Chondrocyte (in vitro differentiated cells): ENCODE results near the gene SRSF1. TPM values are rescaled to one million over a fixed set of nuclear protein-coding genes. Genes with fewer than 3 reads are reported as not detected.
"Not testable (repeated sequence)": the region's sequence is repeated elsewhere in the genome, so short reads cannot be mapped to it uniquely, and the experiment has no call there.

Source experiments
- DNase-seq: peaks from one replicate; pipeline ENCODE4 v3.0.0; 2021; ENCODE audit warnings: mixed read lengths, low spot score
- H3K27ac Mint-ChIP-seq: one replicate; pipeline ENCODE4 v1.8.0; 2021; ENCODE audit warnings: mild to moderate bottlenecking, moderate library complexity, mixed read lengths; ENCODE audit not compliant: unreplicated experiment
- H3K27me3 Mint-ChIP-seq: 2 replicates; pipeline ENCODE4 v1.8.0; 2021; ENCODE audit warnings: low read depth, mixed read lengths
- H3K36me3 Mint-ChIP-seq: 2 replicates; pipeline ENCODE4 v1.8.0; 2021; ENCODE audit warnings: low read depth, mixed read lengths
- H3K4me1 Mint-ChIP-seq: 2 replicates; pipeline ENCODE4 v1.8.0; 2021; ENCODE audit warnings: low read depth, mild to moderate bottlenecking, mixed read lengths
- H3K4me3 Mint-ChIP-seq: one replicate; pipeline ENCODE4 v1.8.0; 2021; ENCODE audit warnings: mild to moderate bottlenecking, moderate library complexity, mixed read lengths; ENCODE audit not compliant: unreplicated experiment
- H3K9me3 Mint-ChIP-seq: 2 replicates; pipeline ENCODE4 v1.8.0; 2021; ENCODE audit warnings: low read depth, mixed read lengths
- total RNA-seq: library from RNA; stranded (reverse); gene quantifications from 3 replicates; pipeline ENCODE4 v1.2.1, GENCODE V29; 2021
- TF ChIP-seq, protein P1 (sequence below): fragments of 200-600 bp; sonication (generic); IDR thresholded peaks from 2 replicates; pipeline ENCODE4 v1.5.0; 2021; ENCODE audit warnings: antibody characterized with exemption, mild to moderate bottlenecking, moderate library complexity

The SRSF1 gene
- total RNA-seq, 1 donor from 2014 or later, result 115 TPM

DNA sequence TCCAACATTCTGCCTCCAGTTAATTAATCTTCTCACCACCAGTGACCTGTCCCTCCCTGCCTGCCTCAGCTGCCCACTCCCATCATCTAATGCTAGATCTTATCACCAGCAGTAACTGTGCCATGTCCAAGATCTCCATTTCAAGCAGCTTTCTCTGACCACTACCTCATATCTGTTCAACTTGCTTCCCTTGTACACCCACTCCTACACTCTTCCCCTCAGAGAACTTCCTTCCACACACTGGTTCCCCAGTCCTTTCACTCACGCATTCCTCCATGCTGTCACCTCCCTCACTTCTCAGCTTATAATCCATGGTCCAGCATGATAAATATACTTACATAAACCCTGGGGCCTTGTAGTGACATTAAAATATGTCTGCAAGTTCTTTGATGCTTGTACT, 44.4 kb upstream of the SRSF1 start:
- H3K36me3 Mint-ChIP-seq, result no peaks in the 10 kb centered on the region
- TF ChIP-seq, protein P1, sequence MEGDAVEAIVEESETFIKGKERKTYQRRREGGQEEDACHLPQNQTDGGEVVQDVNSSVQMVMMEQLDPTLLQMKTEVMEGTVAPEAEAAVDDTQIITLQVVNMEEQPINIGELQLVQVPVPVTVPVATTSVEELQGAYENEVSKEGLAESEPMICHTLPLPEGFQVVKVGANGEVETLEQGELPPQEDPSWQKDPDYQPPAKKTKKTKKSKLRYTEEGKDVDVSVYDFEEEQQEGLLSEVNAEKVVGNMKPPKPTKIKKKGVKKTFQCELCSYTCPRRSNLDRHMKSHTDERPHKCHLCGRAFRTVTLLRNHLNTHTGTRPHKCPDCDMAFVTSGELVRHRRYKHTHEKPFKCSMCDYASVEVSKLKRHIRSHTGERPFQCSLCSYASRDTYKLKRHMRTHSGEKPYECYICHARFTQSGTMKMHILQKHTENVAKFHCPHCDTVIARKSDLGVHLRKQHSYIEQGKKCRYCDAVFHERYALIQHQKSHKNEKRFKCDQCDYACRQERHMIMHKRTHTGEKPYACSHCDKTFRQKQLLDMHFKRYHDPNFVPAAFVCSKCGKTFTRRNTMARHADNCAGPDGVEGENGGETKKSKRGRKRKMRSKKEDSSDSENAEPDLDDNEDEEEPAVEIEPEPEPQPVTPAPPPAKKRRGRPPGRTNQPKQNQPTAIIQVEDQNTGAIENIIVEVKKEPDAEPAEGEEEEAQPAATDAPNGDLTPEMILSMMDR, result no peak
- H3K27me3 Mint-ChIP-seq, result peaks cover 16% of the 10 kb centered on the region
- no peaks in the 10 kb centered on the region for H3K9me3 Mint-ChIP-seq
- H3K4me3 Mint-ChIP-seq, result no peak overlapping the region
- no peaks in the 10 kb centered on the region for H3K4me1 Mint-ChIP-seq
- no peak for DNase-seq
- H3K27ac Mint-ChIP-seq, result no peak overlapping the region

DNA sequence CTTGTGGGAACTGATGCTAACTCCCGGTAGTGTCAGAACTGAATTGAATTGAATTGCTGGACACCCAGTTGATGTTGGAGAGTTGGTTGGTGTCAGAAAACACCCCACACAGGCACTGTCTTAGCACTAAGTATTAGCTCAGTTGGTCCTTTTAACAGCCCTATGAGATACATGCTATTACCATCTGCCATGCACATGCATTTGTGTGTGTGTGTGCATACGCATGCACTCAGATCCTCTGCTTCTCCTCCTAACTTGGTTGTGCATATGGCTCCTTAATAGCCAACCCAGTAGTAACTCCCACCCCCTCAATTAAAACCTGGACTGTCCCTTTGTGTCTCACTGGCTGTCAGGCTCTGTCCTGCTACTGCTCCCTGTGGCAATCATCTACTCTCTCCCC, 43.9 kb upstream of the SRSF1 start:
- Mint-ChIP-seq H3K9me3 (no peaks in the 10 kb centered on the region), H3K4me3 (no peak overlapping the region), H3K4me1 (no peaks in the 10 kb centered on the region), H3K27ac (no peak overlapping the region), H3K27me3 (peaks cover 19% of the 10 kb centered on the region), H3K36me3 (no peaks in the 10 kb centered on the region)
- DNase-seq, result no peak
- TF ChIP-seq, protein P1, result no peak

DNA sequence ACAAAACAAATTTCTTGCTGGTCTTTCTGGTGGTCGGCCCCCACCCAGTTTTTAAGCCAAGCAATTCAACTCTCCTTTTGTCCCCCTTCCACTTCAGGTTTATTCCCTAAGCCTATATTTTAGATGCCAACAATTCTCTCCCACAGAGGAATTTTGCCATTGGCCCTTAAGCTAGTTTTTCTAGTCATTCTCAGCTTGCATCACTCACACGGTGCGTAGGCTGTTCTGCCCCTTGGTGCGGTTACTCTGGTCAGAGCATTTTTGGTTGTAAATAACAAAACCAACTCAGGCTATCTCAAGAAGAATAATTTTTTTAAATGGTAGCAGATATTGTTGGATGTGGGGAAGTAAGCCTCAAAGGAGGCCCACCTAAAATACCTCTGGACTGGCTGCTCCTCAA, 42.5 kb upstream of the SRSF1 start:
- H3K4me1 Mint-ChIP-seq, result no peaks in the 10 kb centered on the region
- peaks cover 18% of the 10 kb centered on the region for H3K27me3 Mint-ChIP-seq
- H3K4me3 Mint-ChIP-seq, result no peak overlapping the region
- TF ChIP-seq, protein P1, result no peak
- DNase-seq, result no peak
- H3K9me3 Mint-ChIP-seq, result no peaks in the 10 kb centered on the region
- H3K36me3 Mint-ChIP-seq, result no peaks in the 10 kb centered on the region
- no peak overlapping the region for H3K27ac Mint-ChIP-seq

DNA sequence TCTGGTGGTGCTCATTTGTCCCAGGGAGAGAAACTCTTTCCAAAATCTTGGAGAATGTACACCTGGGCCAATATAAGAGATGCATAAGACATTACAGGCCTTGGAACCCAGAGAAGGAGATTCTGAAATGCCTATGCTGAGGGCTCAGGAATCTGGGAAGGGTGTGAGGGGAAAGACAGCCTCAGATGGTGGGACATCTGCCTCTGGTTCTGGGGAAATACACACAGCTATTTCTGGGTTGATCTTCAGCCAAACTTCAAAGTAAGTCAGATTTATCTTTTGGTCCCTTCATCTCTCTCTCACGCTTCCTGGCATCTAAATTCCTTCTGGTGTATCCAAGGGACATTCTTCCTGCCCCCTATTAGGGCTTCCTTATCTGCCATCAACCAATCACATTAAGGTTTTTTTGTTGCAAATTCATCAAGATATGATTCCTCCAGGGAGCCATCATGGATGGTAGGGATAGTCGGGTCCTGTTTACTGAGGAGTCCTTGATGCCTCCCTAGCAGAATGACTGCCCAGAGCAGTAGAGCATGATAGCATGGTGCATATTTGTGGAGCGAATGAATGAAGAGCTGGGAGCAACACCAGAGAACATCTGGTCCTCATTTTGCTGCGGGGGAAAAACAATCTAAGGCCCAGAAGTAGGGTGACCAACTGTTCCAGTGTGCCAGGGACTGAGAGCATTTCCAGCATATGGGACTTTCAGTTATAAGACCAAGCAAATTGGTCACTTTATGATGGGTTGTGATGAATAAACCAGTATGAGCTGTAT, 40.5 kb upstream of the SRSF1 start:
- DNase-seq, result no peak
- H3K27ac Mint-ChIP-seq, result no peak overlapping the region
- H3K27me3 Mint-ChIP-seq, result peaks cover 19% of the 10 kb centered on the region
- H3K36me3 Mint-ChIP-seq, result no peaks in the 10 kb centered on the region
- no peaks in the 10 kb centered on the region for H3K9me3 Mint-ChIP-seq
- H3K4me1 Mint-ChIP-seq, result no peaks in the 10 kb centered on the region
- TF ChIP-seq, protein P1, result no peak
- no peak overlapping the region for H3K4me3 Mint-ChIP-seq

DNA sequence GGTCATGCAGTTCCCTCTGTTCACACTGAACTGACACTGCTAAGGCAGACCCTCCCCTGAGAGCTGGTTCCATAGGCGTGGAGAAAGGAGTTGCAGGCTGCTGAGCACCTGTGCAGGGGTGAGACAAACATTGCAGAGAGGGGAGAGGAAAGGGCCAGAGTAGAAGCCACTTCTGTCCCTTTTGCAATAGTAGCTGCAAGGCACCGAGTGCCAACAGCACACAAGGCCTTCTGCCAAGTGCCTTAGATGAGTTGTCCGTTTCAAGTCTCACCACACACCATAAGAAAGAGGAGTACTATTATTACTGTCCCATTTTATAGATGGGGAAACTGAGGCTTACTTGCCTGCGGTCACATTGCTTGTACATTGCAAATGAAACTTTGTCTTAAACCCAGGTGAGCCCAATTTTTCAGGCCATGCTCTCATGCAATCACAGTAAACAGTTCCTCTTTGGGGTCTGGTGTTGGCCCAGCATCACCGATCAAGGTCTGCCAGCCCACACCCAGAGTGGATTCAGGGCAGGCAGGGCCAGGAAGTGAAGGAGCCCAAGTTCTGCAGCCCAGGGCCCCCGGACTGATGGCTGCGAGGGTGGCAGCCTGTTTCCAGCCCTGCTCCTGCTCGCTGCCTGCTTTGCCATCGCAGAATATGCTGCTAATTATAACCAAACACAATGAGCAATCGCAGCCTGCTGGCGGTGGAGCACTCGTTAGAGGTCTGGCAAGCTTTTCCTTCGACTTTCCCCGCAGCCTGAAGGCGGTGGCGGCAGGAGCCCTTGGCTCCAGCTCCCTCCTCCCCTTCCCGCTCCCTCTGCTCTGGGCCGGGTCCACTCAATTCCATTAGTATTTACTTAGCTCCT, 39.4 kb upstream of the SRSF1 start:
- DNase-seq, result no peak
- no peaks in the 10 kb centered on the region for H3K9me3 Mint-ChIP-seq
- no peak overlapping the region for H3K4me3 Mint-ChIP-seq
- TF ChIP-seq, protein P1, result no peak
- H3K36me3 Mint-ChIP-seq, result no peaks in the 10 kb centered on the region
- H3K27me3 Mint-ChIP-seq, result peaks cover 23% of the 10 kb centered on the region
- H3K4me1 Mint-ChIP-seq, result no peaks in the 10 kb centered on the region
- H3K27ac Mint-ChIP-seq, result no peak overlapping the region

DNA sequence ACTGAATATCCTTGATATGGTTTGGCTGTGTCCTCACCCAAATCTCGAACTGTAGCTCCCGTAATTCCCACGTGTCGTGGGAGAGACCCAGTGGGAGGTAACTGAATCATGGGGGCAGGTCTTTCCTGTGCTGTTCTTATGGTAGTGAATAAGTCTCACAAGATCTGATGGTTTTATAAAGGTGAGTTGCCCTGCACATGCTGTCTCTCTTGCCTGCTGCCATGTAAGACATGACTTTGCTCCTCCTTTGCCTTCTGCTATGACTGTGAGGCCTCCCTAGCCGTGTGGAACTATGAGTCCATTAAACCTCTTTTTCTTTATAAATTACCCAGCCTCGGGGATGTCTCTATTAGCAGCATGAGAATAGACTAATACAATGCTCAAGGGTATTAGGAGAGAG, 37.2 kb upstream of the SRSF1 start:
- H3K27ac Mint-ChIP-seq, H3K36me3 Mint-ChIP-seq, DNase-seq, H3K4me1 Mint-ChIP-seq, H3K9me3 Mint-ChIP-seq, H3K4me3 Mint-ChIP-seq: not testable (repeated sequence)
- peaks cover 33% of the 10 kb centered on the region for H3K27me3 Mint-ChIP-seq
